UCSD-AML1 (cell line): ENCODE measurements around the gene HECTD4.
"Not testable (repeated sequence)": the region's sequence is repeated elsewhere in the genome, so short reads cannot be mapped to it uniquely, and the experiment has no call there.

Experiments
- DNase-seq: peaks from one replicate; lab custom pipeline; 2025; ENCODE audit not compliant: unreplicated experiment; lab: John Stamatoyannopoulos, UW

HECTD4 gene

GRCh38 chr12:112126000-112126438, 256.2 kb downstream of the HECTD4 start:
- no peak for DNase-seq

DNA sequence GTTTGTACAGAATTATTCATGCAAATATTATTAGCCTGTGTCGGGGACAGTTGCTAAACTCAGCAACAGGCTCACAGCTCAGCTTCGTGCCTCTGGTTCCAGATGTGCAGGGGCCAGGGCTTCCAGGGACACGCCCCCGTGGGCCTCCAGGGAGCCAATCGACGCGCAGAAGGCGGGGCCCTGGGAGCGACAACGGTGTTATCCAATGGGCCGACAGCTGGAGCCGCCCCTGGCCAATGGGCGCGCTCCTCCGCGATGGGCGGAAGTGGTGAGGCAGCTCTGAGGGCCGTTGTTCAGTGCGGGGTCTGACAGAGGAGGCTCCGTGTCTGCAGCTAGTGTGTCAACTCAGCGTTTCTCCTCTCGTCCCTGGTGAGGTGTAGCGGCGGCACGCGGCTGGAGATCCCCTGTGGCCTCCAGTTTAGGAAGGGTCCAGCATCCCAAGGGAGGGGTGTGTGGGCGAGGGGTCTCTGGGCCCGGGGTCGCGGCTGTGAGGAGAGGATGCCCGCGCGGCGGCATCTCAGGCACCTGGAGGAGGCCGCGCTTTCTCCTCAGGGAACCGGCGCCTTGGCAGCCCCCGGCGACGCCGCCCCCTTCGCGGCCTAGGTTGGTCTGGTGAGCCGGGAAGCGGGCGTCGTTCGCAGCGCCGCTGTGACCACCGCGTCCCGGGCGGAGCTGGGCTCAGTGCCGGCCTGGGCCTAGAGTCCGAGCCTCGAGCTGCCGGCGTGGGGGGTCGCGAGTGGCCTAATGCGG, 256.8 kb downstream of the HECTD4 start, which contains the start of gene TRAFD1:
Gene TRAFD1 (plus strand): TSS at position 311 of the 750 bp plus-strand sequence. CDS start 4,963 bp downstream, outside the sequence.
- peak; percentile 98 for DNase-seq

DNA sequence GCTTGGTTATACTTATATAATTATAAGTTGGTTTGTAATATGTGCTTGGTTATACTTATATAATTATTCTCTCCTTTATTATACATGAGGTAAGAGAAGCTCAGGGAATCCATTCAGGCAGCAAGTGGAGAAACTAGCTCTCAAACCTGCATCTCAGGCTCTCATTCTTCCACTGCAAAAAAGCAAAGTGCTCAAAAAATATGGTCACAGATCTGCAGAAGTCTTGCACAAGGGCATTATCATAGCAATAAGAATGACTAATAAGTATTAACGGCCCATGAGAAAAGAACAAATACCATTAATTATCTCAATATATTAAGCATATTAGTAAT, 257.3 kb downstream of the HECTD4 start:
- no peak for DNase-seq

GRCh38 chr12:112122823-112123690, 259.2 kb downstream of the HECTD4 start:
- no peak for DNase-seq

DNA sequence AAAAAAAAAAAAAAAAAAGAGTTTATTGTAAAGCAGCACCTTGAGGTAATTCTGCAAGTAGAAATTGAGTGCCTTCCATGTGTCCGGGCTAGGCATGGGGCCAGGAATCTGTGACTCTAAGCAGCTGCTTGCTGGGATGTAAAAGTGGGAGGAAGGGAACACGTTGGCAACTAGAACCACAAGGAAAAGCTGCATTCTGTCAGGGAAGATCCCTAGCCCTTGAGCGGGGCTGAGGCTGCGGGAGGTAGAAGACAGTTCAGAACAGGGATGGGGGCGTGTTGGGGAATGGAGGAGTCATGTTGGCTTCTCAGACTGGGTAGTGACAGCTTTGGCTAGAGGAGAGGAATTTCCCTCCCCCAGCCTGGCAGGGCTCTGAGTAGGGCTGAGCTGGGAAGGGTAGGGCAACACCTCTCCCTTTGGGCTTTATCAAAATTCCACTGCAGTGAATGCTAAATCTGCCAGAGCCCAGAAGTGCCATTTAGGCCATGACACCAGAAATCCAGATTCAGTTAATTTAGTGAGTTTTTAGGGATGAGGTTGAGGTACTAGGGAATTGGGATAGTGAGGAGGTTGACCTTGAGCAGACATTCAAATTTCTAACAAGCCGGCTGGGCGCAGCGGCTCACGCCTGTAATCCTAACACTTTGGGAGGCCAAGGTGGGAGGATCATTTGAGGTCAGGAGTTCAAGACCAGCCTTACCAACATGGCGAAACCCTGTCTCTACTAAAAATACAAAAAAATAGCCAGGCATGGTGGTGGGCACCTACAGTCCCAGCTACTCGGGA, 260.3 kb downstream of the HECTD4 start:
- no peak for DNase-seq

- no peak for DNase-seq
Measured at GRCh38 chr12:112117685-112118084, 264.5 kb downstream of the HECTD4 start.

DNA sequence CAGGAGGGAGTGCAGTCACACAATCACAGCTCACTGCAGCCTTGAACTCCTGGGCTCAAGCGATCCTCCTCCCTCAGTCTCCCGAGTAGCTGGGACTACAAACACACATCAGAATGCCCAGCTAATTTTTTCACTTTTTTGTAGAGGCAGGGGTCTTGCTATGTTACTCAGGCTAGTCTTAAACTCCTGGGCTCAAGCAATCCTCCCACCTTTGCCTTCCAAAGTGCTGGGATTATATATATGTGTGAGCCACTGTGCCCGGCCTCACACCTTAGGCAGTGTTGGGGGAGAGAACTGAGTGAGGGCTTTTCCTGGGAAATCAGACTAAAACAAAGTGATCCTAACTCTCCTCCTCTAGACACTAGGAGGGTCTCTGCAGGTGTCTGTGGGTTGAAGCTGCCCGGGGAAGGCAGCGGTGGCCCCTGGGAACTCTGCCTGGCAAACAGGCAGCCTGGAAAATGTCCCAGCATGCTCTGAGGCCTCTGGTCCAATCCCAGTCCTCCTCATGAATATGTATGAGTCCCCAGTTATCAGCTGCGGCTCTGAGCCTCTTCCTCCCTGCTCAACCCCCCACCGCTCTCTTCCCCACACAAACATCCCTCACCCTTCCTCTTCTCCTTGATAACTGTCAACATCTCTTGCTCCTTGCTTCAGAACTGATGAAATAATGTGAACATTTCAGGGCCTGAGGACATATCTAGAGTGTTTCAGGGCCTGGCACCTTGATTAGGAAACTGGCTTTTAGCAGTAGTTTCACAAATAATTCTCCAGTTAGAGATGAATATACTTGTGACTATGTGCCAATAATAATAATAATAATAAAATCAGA, 265.8 kb downstream of the HECTD4 start:
- DNase-seq = peak; percentile 76

GRCh38 chr12:112115259-112116045, 266.8 kb downstream of the HECTD4 start:
- no peak for DNase-seq

DNA sequence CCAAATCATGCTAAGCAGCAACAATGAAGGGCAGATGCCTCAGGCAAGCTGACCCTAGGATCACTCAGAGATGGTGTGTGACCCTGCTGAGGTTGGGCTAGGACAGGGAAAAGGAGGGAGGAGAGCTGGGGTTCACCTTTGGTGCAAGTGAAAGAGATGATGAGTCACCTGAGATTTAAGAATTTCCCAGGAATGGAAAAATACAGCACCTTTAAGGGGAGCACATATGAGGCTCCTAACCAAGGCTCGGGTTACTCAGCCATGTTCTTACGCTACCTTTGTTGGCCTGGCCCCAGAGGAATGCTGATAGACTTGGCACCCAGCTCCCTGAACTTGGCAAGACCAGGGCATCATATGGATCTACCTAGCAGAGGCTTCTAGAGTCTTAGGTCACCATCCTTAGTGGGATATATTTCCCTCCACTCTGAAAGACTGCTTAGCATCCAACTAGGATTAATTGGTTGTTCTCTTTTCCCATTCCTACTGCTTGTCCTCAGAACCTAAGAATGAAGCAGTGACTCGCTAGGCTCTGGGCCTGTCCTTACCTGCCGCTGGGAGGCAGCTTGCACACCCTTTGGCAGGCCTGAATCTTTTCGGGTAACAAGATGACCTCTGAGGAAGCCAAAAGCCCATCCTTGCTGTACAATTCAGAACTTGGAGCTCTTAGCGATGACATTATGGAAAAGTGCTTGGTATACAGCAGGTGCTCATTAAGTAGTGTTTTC, 269.7 kb downstream of the HECTD4 start:
- DNase-seq = no peak

DNA sequence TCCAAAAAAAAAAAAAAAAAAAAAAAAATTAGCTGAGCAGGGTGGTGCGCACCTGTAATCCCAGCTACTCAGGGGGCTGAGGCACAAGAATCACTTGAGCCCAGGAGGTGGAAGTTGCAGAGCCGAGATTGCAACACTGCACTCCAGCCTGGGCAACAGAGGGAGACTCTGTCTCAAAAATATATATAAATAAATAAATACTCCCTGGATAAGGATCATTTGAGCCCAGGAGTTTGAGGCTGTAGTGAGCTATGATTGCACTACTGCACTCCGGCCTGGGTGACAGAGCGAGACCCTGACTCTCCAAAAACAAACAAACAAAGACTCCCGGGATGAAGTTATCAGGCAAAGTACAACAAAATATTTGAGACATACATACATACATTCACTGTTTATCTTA, 270.3 kb downstream of the HECTD4 start:
- DNase-seq = no peak

DNA sequence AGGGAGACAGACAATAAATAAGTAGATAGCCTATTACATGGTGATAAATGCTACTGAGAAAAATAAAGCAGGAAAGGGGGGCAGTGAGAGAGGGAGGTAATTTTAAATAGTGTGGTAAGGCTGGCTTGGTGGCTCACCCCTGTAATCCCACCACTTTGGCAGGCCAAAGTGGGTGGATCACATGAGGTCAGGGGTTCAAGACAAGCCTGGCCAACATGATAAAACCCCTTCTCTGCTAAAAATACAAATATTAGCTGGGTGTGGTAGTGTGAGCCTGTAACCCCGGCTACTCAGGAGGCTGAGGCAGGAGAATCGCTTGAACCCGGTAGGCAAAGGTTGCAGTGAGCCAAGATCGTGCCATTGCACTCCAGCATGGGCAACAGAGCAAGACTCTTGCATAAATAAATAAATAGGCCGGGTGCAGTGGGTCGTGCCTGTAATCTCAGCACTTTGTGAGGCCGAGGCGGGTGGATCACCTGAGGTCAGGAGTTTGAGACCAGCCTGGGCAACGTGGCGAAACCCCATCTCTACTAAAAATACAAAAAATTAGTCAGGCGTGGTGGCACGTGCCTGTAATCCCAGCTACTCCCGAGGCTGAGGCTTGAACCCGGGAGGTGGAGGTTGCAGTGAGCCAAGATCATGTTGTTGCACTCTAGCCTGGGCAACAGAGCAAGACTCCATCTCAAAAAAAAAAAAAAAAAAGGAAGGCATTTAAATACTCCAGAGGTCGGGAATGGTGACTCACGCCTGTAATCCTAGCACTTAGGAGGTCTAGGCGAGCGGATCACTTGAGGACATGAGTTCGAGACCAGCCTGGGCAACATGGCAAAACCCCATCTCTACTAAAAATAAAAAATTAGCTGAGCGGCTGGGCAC, 271.2 kb downstream of the HECTD4 start:
- DNase-seq = not testable (repeated sequence)
